WI38 (cell line): ENCODE data around the gene SLC39A11.

Source experiments
- H3K4me3 ChIP-seq: 2 replicates; pipeline ENCODE4 v1.5.1; 2011; ENCODE audit warnings: low read depth, mild to moderate bottlenecking, control low read depth, low read length
- TF ChIP-seq, protein P1 (sequence below): IDR thresholded peaks from 2 replicates; pipeline ENCODE4 v1.5.1; 2012; ENCODE audit warnings: low read depth, mild to moderate bottlenecking, control low read depth, low read length

Gene SLC39A11

GRCh38 chr17:73052923-73053322, 39.6 kb downstream of the SLC39A11 start:
- TF ChIP-seq, protein P1, sequence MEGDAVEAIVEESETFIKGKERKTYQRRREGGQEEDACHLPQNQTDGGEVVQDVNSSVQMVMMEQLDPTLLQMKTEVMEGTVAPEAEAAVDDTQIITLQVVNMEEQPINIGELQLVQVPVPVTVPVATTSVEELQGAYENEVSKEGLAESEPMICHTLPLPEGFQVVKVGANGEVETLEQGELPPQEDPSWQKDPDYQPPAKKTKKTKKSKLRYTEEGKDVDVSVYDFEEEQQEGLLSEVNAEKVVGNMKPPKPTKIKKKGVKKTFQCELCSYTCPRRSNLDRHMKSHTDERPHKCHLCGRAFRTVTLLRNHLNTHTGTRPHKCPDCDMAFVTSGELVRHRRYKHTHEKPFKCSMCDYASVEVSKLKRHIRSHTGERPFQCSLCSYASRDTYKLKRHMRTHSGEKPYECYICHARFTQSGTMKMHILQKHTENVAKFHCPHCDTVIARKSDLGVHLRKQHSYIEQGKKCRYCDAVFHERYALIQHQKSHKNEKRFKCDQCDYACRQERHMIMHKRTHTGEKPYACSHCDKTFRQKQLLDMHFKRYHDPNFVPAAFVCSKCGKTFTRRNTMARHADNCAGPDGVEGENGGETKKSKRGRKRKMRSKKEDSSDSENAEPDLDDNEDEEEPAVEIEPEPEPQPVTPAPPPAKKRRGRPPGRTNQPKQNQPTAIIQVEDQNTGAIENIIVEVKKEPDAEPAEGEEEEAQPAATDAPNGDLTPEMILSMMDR, result no peak
- H3K4me3 ChIP-seq, result no peak overlapping the region

DNA sequence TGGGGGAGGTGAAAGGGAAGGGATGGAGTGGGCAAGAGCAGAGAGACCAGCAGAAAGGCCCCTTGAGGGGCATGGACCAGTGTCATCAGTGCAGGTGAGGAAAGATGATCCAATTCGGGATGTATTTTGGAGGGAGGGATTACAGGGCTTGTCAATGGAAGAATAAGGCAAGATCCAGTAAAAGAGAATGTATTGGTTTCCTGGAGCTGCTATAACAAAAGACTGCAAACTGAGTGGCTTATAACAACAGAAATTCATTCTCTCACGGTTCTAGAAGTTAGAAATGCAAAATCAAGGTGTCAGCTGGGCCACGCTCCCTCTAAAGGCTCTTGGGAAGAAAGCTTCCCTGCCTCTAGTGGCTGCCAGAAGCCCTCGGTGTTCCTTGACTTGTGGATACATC, 41.7 kb downstream of the SLC39A11 start:
- H3K4me3 ChIP-seq, result no peak overlapping the region
- TF ChIP-seq, protein P1, result no peak

GRCh38 chr17:73048170-73048569, 44.3 kb downstream of the SLC39A11 start:
- TF ChIP-seq, protein P1, result no peak
- no peak overlapping the region for H3K4me3 ChIP-seq

- no peak overlapping the region for H3K4me3 ChIP-seq
- TF ChIP-seq, protein P1, result no peak
Measured at GRCh38 chr17:73045724-73046123, 46.8 kb downstream of the SLC39A11 start.

- no peak overlapping the region for H3K4me3 ChIP-seq
- TF ChIP-seq, protein P1, result no peak
Measured at GRCh38 chr17:73043686-73044581, 48.6 kb downstream of the SLC39A11 start.

GRCh38 chr17:73042809-73043685, 49.4 kb downstream of the SLC39A11 start:
- TF ChIP-seq, protein P1, result no peak
- no peak overlapping the region for H3K4me3 ChIP-seq
